ENCODE results near the gene KMT2A.
A peak's percentile ranks its signal among the peaks of the same experiment; 100 is the strongest.
"Not testable (repeated sequence)": the region's sequence is repeated elsewhere in the genome, so short reads cannot be mapped to it uniquely, and the experiment has no call there.

Gene KMT2A

GRCh38 chr11:118570787-118571186, 134.5 kb downstream of the KMT2A start:
- no peak overlapping the region for H3K4me3 ChIP-seq (ENCODE audit: low read depth, low read length)
- H3K27me3 ChIP-seq (ENCODE audit: control insufficient read depth, insufficient read depth, low read length), result no peaks in the 10 kb centered on the region
- H3K27ac ChIP-seq (ENCODE audit: low read depth, low read length), result no peak overlapping the region
- H3K9ac ChIP-seq (ENCODE audit: low read length), result no peak overlapping the region
- H3K36me3 ChIP-seq (ENCODE audit: control insufficient read depth, insufficient read depth, low read length), result peaks cover 8% of the 10 kb centered on the region
- 0 out of 2 replicates have a peak, but pooled peaks cover 3% of the 10 kb centered on the region for H3K4me1 ChIP-seq (ENCODE audit: control insufficient read depth, insufficient read depth, low read length)
- no peaks in the 10 kb centered on the region for H3K9me3 ChIP-seq (ENCODE audit: control insufficient read depth, insufficient read depth, low read depth, low read length)

- H3K4me1 ChIP-seq (ENCODE audit: control insufficient read depth, insufficient read depth, low read length); H3K27ac ChIP-seq (ENCODE audit: low read depth, low read length): not testable (repeated sequence)
These were observed 135.4 kb downstream of the KMT2A start for GRCh38 chr11:118571701-118572060.

GRCh38 chr11:118572061-118572980, 136.0 kb downstream of the KMT2A start, which contains the start of gene ARCN1:
TSS of gene ARCN1 (plus strand) at chr11:118572409. CDS start at chr11:118572548, 139 bp downstream.
- H3K36me3 ChIP-seq (ENCODE audit: control insufficient read depth, insufficient read depth, low read length), result peaks cover 8% of the 10 kb centered on the region
- H3K9ac ChIP-seq (ENCODE audit: low read length), result peak within 1 kb of the TSS; percentile 98
- 0 out of 2 replicates have a peak, but pooled peaks cover 3% of the 10 kb centered on the region for H3K4me1 ChIP-seq (ENCODE audit: control insufficient read depth, insufficient read depth, low read length)
- peak within 1 kb of the TSS; percentile 98 for H3K4me3 ChIP-seq (ENCODE audit: low read depth, low read length)
- no peaks in the 10 kb centered on the region for H3K9me3 ChIP-seq (ENCODE audit: control insufficient read depth, insufficient read depth, low read depth, low read length)
- H3K27ac ChIP-seq (ENCODE audit: low read depth, low read length), result peak within 1 kb of the TSS; percentile 99
- no peaks in the 10 kb centered on the region for H3K27me3 ChIP-seq (ENCODE audit: control insufficient read depth, insufficient read depth, low read length)

More at GRCh38 chr11:118571701-118572060, 135.4 kb downstream of the KMT2A start:
- not testable (repeated sequence) for H3K27me3 ChIP-seq (ENCODE audit: control insufficient read depth, insufficient read depth, low read length); H3K9ac ChIP-seq (ENCODE audit: low read length); H3K9me3 ChIP-seq (ENCODE audit: control insufficient read depth, insufficient read depth, low read depth, low read length); H3K36me3 ChIP-seq (ENCODE audit: control insufficient read depth, insufficient read depth, low read length)
- H3K4me3 ChIP-seq (ENCODE audit: low read depth, low read length), result peak overlapping the region; percentile 98

- Histone ChIP-seq H3K4me3 (ENCODE audit: low read depth, low read length) (peak overlapping the region; percentile 98), H3K9me3 (ENCODE audit: control insufficient read depth, insufficient read depth, low read depth, low read length) (no peaks in the 10 kb centered on the region), H3K9ac (ENCODE audit: low read length) (peak overlapping the region; percentile 98), H3K27ac (ENCODE audit: low read depth, low read length) (peak overlapping the region; percentile 99), H3K27me3 (ENCODE audit: control insufficient read depth, insufficient read depth, low read length) (no peaks in the 10 kb centered on the region), H3K36me3 (ENCODE audit: control insufficient read depth, insufficient read depth, low read length) (peaks cover 8% of the 10 kb centered on the region), H3K4me1 (ENCODE audit: control insufficient read depth, insufficient read depth, low read length) (0 out of 2 replicates have a peak, but pooled peaks cover 3% of the 10 kb centered on the region)
These were observed 136.8 kb downstream of the KMT2A start for GRCh38 chr11:118572981-118573550.

- H3K27me3 ChIP-seq (ENCODE audit: control insufficient read depth, insufficient read depth, low read length), result no peaks in the 10 kb centered on the region
- H3K36me3 ChIP-seq (ENCODE audit: control insufficient read depth, insufficient read depth, low read length), result peaks cover 8% of the 10 kb centered on the region
- H3K4me1 ChIP-seq (ENCODE audit: control insufficient read depth, insufficient read depth, low read length), result 0 out of 2 replicates have a peak, but pooled peaks cover 3% of the 10 kb centered on the region
- H3K27ac ChIP-seq (ENCODE audit: low read depth, low read length), result no peak overlapping the region
- H3K9ac ChIP-seq (ENCODE audit: low read length), result no peak overlapping the region
- H3K4me3 ChIP-seq (ENCODE audit: low read depth, low read length), result peak overlapping the region; percentile 98; the same call in 1 of the 2 replicates
- no peaks in the 10 kb centered on the region for H3K9me3 ChIP-seq (ENCODE audit: control insufficient read depth, insufficient read depth, low read depth, low read length)
These were observed 138.3 kb downstream of the KMT2A start for GRCh38 chr11:118574636-118575035.

Measured in HUES6 (cell line).